HG03135 (cell line): ENCODE data around the gene PRKAG2.
"Not testable (repeated sequence)": the region's sequence is repeated elsewhere in the genome, so short reads cannot be mapped to it uniquely, and the experiment has no call there.

ENCODE experiments used
- ATAC-seq: cut with Tn5 transposase; IDR thresholded peaks from one replicate; pipeline ENCODE4 v1.9.1; 2021; ENCODE audit warnings: mild to moderate bottlenecking, moderate library complexity; ENCODE audit not compliant: unreplicated experiment

Gene PRKAG2

GRCh38 chr7:151837285-151838042 is 39.5 kb downstream of the PRKAG2 start:
- ATAC-seq = no peak

DNA sequence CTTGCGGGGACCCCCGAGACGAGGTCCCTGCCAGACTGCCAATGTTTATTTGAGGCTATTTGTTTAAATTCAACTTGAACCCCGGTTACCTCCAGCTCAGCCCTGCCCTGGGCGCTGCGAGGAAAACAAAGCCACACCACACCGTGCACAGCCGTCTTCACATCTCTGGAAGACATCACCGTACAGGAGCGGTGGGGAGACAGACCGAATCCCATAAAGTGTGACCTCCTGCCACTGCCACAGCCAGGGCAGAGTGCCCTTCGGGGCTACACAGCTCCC is 40.0 kb downstream of the PRKAG2 start:
- no peak for ATAC-seq

DNA sequence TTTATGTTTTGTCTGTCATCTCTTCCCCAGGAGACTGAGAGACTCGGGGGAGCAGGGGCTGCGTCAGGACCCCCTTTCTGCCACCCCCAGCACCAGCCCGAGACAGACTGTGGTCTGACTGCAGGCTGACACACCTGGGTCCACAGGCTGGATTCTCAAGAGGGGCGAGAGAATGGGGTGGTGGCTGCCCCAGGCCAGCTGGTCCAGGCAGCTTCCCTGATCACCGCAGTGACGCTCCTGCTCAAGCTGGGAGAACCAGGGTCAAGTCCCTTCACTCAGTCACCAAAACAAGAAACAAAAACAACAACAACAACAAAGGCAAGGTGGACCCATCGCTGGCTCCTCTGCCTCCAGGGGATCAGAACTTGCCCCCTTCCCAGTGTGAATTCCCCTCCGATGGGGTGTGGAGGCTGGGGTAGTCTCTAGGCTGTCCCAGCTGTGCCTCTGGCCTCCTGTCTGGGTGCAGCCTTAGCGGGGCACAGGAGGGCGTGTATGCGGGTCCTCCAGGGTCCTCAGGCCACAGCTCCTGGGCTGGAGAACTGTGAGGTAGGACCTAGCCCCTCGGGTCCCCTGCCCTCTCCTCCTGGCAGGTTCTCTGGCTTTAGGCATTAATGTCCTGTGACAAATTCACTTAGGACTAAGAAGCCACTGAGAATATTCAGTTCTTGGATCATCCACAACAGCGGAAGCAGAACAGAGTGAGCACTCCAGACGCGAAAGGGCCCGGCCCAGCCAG is 40.6 kb downstream of the PRKAG2 start:
- ATAC-seq = no peak

DNA sequence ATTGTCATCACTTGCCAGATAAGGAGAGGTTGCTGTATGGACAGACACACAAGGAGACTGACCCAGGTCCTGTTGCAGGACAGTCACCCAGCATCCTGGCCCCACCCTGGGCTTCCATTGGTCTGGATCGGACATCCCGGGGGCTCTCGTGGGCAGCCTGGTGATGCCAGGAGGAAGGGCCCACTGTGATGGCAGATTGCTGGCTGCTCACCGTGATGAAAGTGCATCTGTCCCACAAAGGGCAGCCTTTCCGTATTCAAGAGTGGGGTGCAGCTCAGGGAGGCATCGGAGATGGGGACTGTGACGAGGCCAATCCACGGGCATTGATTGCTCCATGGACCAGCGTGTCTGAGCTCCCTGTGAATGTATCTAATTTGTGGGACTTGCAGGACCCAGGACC is 41.3 kb downstream of the PRKAG2 start:
- no peak for ATAC-seq

DNA sequence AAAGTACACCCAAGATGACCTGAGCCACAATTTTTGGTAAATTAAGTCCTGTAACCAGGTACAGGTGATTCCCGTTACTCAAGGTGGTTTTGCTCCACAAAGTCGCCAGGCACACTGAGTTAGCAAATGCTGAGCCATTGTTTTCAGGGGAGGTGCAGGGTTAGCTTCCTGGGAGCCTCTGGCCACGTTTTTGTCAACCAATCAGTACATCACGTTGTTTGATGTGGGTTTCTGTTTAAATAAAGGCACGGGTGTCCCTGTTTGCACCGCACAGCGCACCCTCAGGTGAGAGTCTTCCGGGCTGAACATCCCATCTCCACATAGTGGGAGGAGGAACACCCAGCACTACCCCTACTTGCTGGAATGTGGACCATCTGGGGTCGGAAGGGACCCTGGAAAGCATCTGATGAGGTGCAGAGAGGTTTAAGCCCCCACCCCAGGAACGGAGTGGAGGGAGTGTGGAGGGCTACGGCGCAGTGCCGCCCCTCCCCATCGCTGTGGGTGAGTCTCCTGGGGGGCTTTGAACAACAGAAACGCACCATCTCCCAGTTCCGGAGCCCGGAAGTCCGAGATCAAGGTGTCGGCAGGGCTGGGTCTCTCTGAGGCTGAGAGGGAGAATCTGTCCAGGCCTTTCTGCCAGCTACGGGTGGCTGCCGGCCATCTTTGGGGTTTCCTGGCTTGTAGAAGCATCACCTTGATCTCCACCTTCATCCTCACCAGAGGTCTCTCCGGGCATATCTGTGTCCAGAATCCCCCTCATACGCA is 42.5 kb downstream of the PRKAG2 start:
- ATAC-seq = no peak

DNA sequence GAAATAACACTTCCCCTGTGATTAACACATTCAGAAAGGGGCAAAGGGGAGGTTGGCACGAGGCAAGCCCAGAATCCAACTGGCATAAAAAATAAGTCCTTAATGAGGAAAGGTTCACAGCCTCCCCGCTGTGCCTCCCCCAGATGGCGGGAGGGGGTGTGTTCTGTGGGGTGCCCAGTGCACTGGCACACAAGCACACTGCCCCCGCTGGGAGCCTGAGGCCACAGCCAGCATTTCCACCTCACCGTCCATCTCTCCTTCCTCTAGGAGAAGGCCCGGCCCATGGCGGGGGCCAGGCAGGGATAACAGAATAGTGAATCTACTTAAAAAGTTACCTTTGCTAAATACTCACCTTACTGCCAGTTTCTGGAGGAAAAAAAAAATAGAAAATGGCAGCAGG is 43.2 kb downstream of the PRKAG2 start:
- ATAC-seq = no peak

- no peak for ATAC-seq
Observed at GRCh38 chr7:151833213-151833651, 43.7 kb downstream of the PRKAG2 start.

- ATAC-seq = no peak
Observed at GRCh38 chr7:151832656-151833055, 44.3 kb downstream of the PRKAG2 start.

DNA sequence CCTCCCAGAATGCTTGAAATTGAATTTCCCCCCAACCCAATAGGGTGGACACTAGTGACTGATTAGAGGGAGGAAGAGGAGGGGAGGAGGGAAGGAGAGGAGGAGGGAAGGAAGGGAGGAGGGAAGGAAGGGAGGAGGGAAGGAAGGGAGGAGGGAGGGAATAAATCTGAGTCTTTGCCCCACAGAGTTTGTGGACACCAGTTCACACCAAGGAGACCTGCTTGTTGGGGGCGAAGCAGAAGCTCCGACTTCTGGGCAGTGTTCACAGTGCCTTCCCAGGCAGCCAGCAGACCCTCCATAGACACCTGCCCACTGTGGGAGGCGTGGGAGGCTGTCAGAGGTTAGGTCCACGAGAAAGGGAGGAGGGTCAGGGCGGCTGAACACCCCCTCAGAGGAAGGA is 44.8 kb downstream of the PRKAG2 start:
- no peak for ATAC-seq

DNA sequence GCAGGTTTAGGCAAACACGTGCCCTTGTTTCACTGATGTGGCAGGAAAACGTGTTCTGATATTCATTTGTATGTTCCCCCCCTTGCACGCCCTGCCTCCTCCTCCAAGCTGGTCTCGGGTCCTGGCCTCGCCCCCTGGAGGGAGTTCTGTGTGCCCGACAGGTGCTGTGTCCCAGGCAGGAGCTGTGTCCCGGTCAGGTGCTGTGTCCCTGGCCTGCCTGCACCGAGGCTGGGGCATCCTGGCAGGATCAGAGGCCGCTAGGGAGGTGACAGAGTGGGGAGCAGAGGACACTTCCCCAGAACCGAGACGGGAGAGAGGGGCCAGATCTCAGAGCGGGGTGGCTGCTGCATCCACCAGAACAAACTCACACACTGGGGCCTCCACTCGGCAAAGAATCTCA is 45.3 kb downstream of the PRKAG2 start:
- ATAC-seq = no peak

DNA sequence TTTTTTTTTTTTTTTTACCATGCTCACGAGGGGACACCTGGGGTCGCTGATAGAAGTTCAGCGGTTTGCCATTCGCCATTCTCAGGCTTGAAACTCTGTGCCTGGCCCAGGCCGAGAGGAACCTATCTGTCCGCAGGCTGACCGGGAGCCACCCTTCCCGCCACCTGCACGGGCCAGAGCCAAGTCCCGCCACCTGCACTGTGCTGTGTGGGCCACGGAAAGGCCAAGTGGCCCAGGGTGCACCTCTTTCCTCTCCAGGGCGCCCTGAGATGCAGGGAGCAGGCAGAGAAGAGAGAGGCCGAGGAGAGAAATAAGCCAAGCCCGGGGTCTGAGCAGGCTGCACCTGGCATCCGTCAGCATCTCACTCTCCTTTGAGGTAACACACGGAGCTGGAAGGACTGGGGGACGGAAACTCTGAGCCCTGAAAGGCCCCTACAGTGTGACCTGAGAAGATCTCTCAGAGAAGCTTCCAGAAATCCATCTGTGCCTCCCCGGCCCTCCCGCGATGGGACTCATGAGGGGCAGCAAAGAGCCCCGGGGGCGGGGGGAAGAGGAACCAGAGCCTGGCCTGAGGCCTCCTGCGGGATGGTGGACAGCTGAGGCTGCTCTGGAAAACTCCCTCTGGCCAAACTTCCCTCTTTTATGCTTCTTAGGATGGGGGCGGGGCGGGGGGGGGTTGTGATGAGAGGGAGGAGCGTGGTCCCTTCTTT is 46.6 kb downstream of the PRKAG2 start:
- ATAC-seq = no peak

DNA sequence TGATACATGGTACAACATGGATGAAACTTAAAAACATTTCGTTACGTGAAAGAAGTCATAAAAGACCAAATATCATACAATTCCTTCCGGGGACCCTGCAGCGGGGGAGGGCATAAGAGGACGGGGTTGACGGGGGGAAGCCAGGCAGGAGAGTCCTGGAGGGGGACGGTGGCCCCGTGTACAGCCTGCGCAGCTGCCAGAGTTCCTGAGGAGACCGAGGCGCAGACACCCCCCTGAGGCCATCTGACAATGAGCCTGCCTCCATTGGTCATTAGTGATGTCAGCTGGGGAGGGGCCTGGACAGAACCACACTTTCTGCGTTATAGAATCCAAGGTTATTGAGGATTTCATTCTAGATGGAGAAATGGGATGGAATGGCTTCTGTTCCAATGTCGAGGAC is 47.2 kb downstream of the PRKAG2 start:
- no peak for ATAC-seq

GRCh38 chr7:151827620-151828019 is 49.3 kb downstream of the PRKAG2 start:
- no peak for ATAC-seq

GRCh38 chr7:151826316-151826715 is 50.6 kb downstream of the PRKAG2 start:
- not testable (repeated sequence) for ATAC-seq

GRCh38 chr7:151825721-151826120 is 51.2 kb downstream of the PRKAG2 start:
- no peak for ATAC-seq

GRCh38 chr7:151824373-151824933 is 52.5 kb downstream of the PRKAG2 start:
- ATAC-seq = no peak

- ATAC-seq = no peak
Observed at GRCh38 chr7:151823566-151824372, 53.1 kb downstream of the PRKAG2 start.

- no peak for ATAC-seq
Observed at GRCh38 chr7:151822541-151823181, 54.3 kb downstream of the PRKAG2 start.

DNA sequence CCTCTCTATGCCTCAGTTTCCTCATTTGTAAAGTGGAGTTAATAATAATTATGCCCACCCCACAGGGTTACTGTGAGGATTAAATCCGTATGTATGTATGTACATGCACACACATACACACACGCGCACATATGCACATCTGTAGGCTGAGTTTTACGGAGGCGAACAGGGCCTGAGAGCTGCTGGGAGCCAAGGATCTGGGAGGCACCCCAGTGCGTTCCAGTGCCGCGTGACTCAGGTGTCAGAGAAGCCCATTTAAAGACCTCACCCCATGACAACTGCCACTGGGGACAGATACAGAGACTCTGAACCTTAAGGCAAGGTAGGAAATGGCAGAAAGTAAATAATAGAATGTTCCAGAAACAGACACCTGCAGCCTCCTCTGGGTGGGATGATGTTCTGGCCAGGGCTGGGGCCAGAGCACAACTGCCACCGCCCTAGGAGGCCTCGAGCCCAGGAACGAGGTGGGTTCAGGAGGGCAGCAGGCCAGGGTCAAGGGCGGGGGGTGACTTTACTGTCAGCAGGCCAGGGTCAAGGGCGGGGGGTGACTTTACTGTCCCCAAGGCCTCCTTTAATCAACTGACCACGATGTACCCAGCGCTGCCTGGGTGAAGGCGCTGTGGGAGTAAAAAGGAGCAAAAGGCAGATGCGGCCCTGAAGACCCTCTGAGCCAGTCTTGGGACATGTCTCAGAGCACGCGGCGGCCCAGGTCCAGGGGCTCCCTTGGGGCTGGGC is 54.9 kb downstream of the PRKAG2 start:
- ATAC-seq = no peak
